Jurkat, Clone E6-1 (cell line): Measurements from ENCODE around the gene CRIP3.
"Not testable (repeated sequence)": the region's sequence is repeated elsewhere in the genome, so short reads cannot be mapped to it uniquely, and the experiment has no call there.

Source experiments
- DNase-seq: peaks from one replicate; pipeline ENCODE4 v3.0.0-alpha.2; 2011; ENCODE audit warnings: low read depth, low spot score
- H3K4me3 ChIP-seq: 2 replicates; pipeline ENCODE4 v1.5.1; 2011; ENCODE audit warnings: mild to moderate bottlenecking, low read length, control low read depth, moderate library complexity

The CRIP3 gene

GRCh38 chr6:43308990-43309477, 408 bp upstream of the CRIP3 start:
- no peak for DNase-seq
- no peak overlapping the region for H3K4me3 ChIP-seq

DNA sequence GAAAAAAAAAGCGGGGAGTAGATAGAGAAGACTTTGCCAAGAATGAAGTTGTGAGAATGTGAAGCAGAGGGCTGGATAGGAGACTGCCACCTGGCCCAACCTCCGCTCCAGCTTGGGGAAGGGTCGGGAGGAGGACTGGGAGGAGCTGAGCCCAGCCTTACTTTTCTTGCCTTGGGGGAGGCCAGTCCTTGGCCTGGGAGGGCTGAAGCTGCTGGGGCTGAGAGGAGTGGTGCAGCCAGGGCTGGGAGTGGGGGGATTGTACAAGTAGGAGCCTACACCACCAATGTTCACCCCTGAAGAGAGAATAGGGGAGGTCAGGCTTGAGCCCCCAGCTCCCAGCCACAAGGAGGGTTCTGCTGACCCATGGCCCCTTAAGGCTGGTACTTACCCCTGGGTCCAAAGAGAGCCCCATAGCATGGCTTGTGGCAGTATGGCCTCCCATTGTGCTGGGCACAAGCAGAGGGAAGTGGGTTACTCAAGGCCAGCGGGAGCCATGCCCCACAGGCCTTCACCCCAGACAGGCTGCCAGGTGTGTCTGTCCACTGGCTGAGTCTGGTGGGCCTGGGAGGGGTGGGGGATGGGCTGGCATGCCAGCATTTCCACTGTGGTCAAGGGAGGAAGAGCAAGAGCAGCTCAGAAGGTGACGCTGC, 1.1 kb downstream of the CRIP3 start:
- DNase-seq: no peak
- H3K4me3 ChIP-seq: no peak overlapping the region

DNA sequence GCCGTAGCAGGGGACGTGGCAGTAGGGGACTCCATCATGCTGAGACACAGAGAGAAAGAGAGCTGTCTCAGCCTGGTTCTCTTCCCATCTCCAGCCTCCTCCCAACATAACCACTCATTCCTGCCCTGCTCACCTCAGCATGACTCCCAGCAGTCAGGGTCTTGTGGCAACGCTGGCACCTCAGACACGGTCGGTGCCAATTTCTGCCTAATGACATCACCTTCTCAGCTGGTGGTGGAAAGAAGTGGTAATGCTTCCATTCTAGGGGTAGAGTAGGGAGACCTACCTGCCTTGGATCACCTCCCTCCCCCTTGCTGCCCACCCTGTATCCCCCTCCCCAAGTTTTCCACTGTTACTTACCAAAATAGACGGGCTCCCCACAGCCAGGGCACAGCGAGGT, 2.5 kb downstream of the CRIP3 start:
- no peak overlapping the region for H3K4me3 ChIP-seq
- no peak for DNase-seq

GRCh38 chr6:43304882-43305281, 3.7 kb downstream of the CRIP3 start:
- no peak for DNase-seq
- no peak overlapping the region for H3K4me3 ChIP-seq

- H3K4me3 ChIP-seq: no peak overlapping the region
- DNase-seq: no peak
Measured at GRCh38 chr6:43304361-43304760, 4.3 kb downstream of the CRIP3 start.

DNA sequence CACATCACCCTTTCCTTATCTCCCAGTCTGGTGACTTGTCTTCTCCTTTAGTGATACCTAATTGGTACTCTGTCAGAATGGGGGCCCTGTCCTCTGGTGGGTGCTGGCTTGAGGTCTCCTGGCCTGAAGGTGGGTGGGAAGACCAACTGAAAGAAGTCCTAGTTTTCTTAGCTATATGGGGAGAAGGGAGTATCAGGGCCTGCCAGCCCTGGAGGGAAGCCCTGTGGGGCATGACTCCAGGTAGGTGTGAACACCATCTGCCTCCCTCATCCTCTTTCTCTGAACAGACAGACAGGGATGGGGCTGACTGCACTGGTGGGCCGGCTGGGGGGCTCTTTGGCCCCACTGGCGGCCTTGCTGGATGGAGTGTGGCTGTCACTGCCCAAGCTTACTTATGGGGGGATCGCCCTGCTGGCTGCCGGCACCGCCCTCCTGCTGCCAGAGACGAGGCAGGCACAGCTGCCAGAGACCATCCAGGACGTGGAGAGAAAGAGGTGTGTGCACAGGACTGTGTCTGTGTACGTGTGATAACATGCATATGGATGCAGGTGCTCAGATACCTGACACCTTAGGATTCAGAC, 4.8 kb downstream of the CRIP3 start:
- DNase-seq: no peak
- no peak overlapping the region for H3K4me3 ChIP-seq

DNA sequence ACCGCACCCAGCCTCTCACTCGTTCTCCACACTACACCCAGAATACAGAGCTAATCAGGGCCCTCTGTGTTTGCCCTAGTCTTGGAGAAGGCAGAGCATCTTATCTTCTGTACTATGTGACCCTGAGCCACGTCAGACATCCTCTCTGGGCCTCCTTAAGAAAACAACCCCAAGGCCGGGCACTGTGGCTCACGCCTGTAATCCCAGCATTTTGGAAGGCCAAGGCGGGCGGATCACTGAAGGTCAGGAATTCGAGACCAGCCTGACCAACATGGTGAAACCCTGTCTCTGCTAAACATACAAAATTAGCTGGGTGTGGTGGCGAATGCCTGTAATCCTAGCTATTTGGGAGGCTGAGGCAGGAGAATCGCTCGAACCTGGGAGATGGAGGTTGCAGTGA, 5.6 kb downstream of the CRIP3 start:
- not testable (repeated sequence) for H3K4me3 ChIP-seq, DNase-seq

- no peak overlapping the region for H3K4me3 ChIP-seq
- no peak for DNase-seq
Measured at GRCh38 chr6:43302126-43302525, 6.5 kb downstream of the CRIP3 start.

GRCh38 chr6:43301081-43301870, 7.3 kb downstream of the CRIP3 start:
- DNase-seq: no peak
- no peak overlapping the region for H3K4me3 ChIP-seq

DNA sequence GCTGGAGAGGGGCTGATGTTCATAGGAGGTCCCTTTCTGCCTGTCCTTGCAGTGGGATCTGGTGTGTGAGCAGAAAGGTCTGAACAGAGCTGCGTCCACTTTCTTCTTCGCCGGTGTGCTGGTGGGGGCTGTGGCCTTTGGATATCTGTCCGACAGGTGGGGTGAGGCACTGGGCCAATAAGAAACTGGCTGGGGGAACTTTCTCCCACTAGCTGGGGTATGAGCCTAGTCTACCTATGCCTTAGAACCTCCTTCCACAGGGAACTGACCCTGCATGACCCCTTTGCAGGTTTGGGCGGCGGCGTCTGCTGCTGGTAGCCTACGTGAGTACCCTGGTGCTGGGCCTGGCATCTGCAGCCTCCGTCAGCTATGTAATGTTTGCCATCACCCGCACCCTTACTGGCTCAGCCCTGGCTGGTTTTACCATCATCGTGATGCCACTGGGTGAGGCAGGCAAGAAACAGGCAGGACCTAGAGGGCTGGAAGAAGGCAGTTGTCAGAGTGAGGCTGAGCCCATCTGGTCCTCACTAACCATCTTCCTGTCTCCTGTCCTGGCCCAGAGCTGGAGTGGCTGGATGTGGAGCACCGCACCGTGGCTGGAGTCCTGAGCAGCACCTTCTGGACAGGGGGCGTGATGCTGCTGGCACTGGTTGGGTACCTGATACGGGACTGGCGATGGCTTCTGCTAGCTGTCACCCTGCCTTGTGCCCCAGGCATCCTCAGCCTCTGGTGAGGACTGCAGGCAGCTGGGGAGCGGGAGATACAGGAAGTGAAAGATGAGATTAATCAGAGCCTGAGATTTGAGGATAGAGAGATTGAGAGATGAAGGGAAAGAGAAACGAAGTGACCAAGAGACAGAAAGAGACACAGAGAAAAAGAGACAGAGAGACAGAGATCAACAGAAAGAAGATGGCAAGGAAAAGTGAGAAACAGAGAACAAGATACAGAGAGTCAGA, 9.0 kb downstream of the CRIP3 start:
- no peak overlapping the region for H3K4me3 ChIP-seq
- DNase-seq: no peak

- DNase-seq: no peak
- no peak overlapping the region for H3K4me3 ChIP-seq
Measured at GRCh38 chr6:43298565-43299337, 9.9 kb downstream of the CRIP3 start.

DNA sequence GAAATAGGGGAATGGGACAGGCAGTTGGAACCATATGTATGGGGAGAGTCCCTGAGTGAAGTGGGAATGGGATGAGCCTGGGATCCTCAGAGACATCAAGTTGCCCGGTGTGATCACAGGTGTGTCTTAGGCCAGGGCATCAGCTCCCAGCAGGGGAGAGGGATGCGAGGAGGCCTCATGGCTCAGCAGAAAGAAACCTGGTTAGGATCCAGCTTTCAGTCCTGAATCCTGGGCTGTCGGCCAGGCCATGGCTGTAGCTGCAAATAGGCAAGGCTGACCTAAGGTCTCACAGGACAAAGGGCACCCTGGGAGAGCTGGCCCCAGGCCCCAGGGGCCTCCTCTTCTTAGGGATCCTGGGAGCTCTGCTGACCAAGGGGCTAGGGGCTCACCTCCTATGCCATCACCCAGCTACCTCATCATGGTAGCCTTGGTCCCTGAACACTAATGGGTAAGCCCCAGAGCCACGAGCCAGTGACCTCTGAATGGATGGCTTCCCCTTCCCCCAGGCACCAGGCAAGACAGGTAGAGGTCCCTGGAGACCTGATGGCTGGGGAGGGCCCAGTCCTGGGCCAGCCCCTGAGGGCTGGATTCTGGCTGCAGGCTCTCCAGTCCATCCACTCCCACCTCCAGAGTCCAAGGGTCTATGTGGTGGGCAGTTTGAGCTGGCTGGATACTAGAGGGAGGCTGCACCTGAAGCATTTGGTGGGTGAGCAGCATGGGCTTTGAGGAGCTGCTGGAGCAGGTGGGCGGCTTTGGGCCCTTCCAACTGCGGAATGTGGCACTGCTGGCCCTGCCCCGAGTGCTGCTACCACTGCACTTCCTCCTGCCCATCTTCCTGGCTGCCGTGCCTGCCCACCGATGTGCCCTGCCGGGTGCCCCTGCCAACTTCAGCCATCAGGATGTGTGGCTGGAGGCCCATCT, 10.7 kb downstream of the CRIP3 start, which contains the start of gene SLC22A7:
Gene SLC22A7 (plus strand): TSS at position 617 of the 921 bp plus-strand sequence. CDS start 99 bp downstream, at position 716.
- no peak for DNase-seq
- no peak within 1 kb of the TSS for H3K4me3 ChIP-seq

DNA sequence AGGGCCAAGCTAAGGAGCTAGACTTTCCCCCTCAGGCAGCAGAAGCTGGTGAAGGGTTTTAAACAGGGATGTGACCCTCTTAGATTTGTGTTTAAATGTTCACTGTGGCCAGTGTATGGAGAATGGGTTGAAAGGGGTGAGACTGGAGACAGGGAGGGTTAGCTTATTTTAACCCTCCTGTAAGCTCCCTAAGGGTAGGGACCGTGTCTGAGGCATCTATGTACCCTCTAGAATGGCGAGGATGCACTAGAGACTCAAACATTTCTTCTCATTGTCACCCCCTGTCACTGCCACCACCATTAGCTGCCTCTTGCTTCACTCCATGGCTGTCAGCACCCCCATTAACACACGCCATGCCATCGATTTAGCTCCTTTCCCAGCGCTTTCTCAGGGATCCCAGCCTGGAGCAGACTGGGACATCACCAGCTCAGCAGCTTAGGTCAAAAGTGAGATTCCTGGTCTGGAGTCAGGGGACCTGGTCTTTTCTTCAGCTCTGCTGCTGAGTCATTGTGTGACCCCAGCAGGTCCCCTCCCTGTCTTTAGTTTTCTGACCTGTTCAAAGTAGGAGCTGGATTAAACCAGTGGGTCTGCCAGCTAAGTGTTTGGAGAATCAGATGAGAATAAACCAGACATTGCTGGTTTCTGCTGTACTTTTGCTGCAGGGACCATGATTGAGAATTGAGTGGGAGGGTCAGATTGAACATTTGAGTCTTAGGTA, 11.7 kb downstream of the CRIP3 start:
- H3K4me3 ChIP-seq: no peak overlapping the region
- no peak for DNase-seq

GRCh38 chr6:43295456-43295855, 13.2 kb downstream of the CRIP3 start:
- H3K4me3 ChIP-seq: no peak overlapping the region
- no peak for DNase-seq

DNA sequence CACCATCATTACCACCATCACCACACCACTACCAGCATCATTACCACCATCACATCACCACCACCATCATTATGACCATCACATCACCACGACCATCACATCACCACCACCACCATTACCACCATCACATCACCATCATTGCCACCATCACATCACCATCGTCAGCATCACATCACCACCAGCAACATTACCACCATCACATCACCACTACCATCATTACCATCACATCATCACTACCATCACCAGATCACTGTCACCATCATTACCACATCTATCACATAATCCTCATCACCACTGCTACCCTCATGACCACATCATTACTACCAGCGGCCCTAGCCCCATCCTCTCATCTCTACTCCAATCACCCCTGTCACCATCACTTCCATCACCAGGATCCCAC, 14.1 kb downstream of the CRIP3 start:
- no peak for DNase-seq
- H3K4me3 ChIP-seq: no peak overlapping the region

DNA sequence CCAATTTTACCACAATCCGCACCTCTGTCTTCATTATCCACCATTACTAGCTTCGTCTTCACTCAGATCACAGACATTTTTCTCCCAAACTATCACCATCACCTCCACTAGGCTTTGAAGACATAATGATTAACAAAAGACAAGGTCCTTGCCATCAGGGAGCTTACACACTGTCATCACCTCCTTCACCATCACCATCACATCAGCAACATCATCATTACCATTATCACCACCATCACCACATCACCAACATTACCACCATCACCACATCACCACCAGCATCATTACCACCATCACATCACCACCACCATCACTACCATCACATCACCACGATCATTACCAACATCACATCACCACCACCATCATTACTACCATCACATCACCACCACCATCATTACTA, 14.9 kb downstream of the CRIP3 start:
- no peak overlapping the region for H3K4me3 ChIP-seq
- DNase-seq: no peak

GRCh38 chr6:43292763-43293318, 15.8 kb downstream of the CRIP3 start:
- no peak for DNase-seq
- H3K4me3 ChIP-seq: no peak overlapping the region
